DMS 273 treated with DMSO at 0.1 percent for 48 hours (cell line): ENCODE data around the gene PLEKHM3.
"Not testable (repeated sequence)": the region's sequence is repeated elsewhere in the genome, so short reads cannot be mapped to it uniquely, and the experiment has no call there.

Experiments
- DNase-seq: peaks from one replicate; lab custom pipeline; 2025; lab: John Stamatoyannopoulos, UW

PLEKHM3 gene

DNA sequence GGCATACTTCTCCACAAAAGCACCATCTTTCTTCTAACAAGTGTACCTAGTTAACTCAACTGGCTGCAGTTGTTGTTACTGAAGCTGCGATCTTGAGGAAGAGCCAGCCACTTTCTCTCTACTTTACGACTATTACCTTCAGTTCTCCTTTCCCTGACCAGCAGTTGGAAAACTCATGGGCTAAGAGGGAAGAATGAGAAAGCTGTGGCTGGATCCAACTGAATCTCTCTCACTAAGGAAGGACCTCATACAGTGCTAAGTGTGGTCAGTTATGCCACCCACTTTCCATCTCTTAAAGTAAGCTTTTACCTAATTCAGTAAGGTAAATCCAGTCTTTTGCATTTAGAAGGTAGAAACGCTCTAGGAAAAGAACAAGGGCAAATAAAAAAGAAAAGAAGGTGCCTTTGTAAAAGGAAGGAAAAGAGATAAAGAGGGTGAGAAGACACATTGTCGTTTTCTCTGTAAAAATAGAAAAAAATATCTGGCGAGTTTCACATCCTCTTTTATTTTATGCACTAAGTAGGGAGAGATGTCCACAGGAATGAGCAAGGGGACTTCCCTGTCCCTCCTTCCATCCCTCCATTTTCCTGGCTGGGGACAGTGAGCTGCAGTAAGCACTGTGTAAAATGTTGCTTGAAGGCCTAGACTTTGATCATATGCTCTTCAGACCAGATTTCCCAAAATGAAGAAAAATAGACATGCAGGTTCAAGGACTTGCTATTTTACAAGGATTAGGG, 73.4 kb downstream of the PLEKHM3 start:
- DNase-seq, result no peak

DNA sequence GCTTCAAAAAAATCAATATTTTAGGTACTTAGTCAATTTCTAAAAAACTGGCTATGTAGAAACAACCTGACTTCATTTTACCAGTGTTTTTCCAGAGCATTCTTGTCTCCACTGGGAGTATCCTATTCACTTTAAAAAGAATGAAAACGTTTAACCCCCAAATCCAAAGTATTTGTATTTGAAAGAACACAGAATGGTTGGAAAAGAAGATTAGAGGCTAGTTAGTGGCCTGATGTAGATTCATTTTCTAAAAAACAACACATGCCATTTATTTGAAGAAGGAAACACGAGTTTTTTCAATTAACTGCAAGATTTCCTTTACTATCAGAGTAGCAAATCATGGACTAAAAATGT, 74.6 kb downstream of the PLEKHM3 start:
- no peak for DNase-seq

DNA sequence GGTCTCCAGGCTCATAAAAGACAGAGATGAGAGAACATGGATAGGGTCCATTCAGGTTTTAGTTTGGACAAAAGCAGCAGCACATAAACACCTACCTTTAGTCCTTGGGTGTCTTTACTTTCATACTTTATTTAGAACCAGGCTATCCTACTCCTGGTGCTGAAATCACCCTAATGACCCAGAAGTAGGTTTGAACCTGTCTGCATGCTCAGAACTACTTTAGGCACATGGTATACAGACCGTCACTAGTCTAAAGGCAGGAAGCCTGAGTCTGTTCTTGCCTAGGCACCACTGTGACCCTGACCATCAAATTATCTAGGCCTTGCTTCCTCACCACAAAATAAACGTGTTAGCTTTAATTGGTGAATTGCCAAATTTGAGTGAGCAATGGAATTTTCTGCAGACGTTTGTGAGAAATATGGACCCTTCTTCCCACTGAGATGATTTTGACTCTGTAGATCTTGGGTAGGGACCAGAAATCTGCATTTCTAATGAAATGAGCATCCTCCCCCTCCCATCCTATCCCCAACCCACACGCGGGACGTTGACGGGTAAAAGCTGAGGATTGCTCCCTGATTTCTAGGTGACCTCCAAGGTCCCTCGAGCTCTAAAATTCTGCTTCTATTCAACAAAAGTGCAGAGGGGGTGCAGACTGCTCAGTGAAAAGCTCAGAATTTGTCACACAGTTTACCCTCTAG, 75.1 kb downstream of the PLEKHM3 start:
- DNase-seq, result no peak

DNA sequence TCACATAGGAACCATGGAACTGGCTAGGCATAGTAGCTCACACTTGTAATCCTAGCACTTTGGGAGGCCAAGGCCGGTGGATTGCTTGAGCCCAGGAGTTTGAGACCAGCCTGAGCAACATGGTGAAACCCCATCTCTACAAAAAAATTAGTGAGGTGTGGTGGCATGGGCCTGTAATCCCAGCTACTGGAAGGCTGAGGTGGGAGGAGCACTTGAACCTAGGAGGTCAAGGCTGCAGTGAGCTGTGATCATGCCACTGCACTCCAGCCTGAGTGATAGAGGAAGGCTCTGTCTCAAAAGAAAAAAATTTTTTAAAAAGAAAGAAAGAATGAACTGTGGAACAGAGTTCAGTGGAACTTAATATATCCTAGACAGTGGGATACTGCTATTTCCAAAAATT, 76.1 kb downstream of the PLEKHM3 start:
- DNase-seq, result not testable (repeated sequence)

DNA sequence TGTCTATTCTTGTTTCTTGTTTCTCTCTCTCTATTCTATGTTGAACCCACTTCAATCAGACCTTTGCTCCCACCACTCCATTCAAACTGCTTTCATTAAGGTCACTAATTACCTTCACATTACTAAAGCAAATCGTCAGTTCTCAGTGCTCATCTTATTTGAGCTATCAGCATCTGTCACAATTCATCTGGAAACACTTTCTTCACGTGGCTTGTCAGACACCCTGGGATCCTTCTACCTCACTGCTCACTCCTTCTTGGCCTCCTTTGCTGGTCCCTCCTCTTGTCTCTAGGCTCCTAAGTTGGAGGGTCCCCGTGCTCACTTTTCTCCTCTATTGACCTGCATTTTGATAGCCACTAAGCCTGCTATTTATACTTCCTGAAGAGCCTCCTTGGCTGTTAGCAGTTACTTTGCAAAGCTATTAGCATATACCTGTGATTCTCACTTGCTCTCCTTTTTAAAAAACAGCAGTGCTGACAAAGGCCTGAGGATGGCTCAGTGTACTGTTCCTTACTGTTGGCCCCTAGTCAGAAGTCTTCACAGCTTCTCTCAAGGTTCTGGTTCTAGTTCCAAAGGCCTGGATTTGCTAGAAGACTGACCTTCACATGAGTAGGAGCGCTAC, 80.2 kb downstream of the PLEKHM3 start:
- no peak for DNase-seq

DNA sequence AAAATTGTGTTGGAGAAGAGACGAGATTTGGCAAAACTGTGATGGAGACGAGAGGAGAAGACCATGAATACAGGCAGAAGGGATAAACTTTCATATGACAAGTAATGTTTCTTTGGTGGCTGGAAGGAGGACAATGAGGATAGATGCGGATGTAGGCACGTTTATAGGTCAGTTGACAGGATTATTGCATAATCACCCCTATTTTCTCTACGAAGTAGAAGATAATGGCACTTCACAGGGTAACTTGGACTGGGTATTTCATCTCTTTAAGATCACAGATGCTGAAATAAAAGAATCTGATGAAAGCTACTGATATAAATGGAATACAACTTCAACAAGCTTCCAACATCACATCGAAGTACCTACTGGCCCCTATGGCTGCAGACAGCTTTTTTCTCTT, 81.0 kb downstream of the PLEKHM3 start:
- DNase-seq, result no peak

DNA sequence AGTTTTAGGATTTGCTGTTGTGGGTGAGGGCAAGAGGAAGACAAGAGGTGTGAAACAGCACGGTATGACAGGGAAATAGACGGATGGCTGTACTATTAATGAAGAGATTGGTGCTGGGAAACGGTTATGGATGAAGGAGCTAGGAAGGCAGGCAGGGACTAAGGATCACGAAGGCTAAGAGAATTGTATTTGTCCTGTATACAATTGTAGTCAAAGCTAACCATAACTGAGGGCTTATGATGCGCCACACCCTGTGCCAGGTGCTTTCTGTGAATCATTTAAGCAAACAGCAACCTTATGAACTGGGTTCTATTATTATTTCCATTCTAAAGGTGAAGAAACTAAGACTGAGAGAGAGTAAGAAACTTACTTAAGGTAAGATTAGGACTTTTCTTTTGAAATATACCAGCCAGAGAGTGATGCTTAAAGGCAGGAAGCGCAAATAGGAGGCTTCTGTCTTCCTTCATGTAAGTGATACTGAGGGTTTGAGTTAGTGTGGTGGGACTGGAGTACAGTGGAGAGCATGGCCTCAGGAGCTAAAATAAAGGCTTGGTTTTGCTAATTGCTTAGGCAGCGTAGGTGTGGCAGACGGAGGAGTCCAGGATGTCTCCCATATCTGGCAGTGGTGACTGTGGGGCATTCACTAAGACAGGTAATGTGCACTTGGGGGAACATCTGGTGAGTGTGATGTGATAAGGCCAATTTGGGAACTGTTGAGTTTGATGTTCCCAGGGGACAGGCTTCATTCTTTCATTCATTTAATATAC, 85.8 kb downstream of the PLEKHM3 start:
- no peak for DNase-seq

DNA sequence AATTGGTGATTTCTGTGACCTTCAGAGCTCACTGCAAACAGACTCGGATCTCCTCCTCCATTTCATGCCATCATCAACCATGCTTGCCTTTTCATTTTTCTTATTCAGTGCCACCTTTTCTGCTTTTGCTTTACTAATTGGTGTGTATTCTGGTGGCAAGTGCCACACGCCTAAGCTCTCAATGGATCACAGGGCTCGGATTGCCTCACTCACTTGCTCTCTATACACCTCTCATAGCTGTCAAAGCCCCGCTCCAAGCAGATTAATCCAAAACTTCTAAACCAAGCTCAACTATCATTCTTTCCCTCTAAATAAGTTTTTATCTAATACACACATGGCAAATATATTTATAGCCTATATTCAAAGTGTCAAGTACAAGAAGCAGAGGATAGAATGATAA, 86.4 kb downstream of the PLEKHM3 start:
- no peak for DNase-seq

DNA sequence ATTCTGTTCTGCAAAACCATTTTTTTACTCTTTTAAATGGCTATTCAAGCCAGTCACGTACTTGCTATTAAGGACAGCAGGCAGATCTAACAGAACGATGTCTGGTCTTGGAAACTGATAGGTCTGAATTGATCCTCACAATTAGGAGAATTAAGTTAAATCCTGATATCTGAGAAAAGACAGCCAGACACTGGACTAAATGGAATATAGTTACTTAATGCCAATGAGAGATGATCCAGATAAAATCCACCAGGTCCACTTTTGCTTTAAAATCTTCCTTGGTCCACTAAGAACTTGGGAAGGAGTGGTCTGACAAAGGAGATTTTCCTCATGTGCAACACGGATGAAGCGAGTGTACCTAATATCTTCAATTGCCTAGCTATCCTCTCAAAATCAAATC, 86.9 kb downstream of the PLEKHM3 start:
- DNase-seq, result no peak

DNA sequence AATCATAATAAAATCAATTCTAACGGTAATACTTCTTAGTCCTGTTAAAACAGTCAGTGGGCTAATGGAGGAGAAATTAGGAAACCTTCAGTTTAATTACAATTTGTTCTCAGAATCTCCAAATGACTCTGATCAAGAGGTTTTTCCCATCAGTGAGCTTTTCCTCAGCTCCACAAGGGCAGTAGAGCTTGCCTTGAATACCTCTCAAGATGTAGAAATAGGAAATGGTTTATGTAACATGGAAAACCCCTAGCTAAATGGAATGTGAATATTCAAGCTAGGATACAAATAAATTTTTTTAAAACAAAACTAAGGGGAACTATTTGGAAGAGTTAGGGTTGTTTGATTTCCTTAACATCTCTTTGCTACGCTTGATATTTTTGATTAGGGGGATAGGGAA, 87.5 kb downstream of the PLEKHM3 start:
- no peak for DNase-seq

DNA sequence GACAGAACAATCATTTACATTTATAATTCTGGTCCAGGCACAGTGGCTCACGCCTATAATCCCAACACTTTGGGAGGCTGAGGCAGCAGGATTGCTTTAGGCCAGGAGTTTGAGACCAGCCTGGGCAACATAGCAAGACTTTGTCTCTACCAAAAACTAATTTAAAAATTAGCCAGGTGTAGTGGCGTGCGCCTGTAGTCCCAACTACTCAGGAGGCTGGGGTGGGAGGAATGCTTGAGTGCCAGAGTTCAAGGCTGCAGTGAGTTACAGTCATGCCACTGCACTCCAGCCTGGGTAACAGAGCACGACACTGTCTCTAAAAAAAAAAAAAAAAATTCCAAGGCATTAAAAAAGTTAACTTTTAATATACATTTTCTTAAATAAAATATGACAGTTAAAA, 88.1 kb downstream of the PLEKHM3 start:
- no peak for DNase-seq

DNA sequence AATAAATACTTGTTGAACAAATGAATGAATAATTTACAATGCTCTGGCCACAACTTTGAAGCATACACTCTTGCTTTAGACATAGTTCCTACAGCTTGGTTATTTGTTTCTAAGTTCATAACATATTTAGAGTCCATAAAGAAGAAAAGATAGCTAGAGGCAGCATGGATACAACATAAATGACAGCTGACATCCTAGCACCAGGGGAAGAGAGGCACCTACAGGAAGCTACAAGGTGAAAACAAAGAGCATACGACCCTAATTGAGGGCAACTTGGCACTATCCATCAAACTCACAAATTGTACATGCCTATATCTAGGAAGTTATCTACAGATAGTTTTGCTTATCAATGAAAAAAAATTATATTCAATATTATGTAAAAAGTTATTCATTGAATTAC, 88.9 kb downstream of the PLEKHM3 start:
- no peak for DNase-seq

DNA sequence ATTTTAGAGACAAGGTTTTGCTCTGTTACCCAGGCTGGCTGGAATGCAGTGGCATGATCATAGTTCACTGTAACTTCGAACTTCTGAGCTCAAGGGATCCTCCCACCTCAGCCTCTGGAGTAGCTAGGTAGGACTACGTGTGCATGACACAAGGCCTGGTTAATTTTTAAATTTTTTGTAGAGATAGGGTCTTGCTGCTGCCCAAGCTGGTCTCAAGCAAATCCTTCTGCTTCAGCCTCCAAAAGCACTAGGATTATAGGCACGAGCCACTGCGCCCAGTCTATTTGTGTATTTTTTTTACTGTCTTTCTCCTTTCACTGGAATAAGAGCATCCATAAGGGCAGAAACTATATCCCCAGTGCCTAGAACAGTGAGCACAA, 89.3 kb downstream of the PLEKHM3 start:
- no peak for DNase-seq

DNA sequence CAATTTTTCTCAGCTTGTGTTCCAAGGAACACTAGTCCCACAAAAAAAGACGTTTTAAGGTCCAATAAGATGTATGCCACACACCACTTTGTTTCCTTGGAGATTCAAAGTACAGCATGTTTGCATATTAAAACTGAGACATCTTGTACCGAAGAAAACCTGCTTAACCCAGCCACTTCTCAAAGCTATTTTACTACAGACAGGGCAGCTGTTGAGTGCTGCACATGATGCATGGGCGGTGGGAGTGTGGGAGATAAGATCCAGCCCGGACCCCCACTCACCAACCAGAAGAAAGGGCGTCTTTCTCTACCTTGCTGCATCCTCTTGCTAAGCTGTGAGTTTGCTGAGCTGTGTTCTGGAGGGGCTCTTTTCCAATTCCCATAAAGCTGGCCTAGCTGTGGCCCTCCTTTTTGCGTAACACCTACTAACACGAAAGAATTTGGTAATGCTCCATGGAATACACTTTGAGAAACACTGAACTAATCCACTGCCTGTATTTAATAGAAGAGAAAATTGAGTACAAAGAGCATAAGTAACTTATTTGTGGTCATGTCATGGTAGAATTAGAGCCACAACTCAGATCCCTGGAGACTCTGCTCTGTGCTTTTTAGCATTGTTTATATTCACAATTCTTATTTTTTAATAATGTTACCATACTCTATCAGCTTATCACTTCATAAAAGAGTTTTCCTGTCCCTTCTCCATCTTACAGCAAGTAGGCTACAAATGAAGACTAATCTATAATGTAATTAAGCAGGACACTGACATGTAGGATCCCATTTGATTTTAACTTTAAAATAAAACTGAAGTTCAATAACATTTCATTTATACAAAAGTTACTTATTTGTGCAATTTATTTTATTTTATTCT, 90.0 kb downstream of the PLEKHM3 start:
- no peak for DNase-seq

DNA sequence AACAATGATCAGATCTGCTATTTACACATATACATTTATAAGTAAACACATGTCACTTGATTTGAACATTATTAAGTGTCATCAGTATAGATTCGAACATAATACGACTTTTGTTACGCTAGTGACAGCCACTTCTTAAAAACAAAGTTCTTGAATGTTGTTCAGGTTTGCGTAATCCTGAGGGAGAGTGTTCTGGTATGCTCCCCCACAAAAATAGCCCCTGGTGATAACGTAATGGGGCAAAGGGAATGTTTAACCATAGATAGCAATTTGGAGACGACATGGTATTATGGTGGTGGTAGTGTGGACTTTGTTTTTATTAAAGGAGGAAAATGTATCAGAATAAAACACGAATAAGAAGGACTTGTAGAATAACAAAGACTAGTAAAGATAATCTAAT, 90.6 kb downstream of the PLEKHM3 start:
- DNase-seq, result no peak

DNA sequence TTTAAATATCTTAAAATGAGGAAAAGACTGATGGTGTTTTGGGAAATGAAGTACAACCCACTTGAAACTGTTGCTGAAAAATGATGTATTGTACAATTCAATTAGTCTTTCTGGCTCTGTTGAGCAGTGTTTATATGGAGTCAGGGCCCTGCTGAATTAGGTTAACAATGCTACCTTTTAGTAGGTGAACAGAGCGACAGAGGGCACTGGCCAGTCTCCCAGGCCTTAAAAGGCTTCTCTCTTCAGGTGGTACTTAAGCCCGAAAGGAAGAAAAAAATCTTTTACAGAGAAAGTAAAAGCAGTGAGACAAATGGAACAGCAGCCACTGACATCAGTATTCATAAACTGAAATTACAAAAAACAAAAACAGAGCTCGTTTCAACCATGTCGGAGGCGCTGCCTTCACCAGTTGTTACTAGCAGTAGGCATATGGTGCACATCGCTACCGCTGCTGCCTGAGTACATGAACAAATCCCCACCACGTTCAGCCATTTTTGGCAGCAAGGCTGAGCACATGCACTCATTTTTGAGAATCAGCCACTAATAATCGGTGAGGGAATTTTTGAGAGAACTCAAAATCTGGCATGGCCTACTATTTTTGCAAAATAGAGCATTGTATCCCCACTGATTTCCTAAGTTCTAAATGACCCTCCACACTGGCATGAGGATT, 91.8 kb downstream of the PLEKHM3 start:
- DNase-seq, result no peak

DNA sequence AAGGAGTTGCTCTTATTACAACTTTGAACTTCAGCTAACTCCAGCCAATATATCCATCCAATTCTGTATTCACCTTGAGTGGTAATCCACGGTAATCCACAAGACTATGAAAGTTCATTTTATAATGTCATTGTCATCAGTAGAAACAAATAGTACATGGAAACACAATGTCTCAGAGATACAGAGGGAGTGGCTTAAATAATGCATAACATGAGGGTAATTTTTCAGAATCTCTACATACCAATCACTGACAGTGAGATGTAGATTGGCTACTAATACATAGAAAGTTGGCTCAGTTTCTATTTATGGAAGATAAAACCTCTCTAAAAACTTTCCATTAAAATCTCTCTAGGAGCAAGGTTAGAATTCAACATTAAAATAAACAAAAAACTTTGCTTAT, 93.2 kb downstream of the PLEKHM3 start:
- no peak for DNase-seq

DNA sequence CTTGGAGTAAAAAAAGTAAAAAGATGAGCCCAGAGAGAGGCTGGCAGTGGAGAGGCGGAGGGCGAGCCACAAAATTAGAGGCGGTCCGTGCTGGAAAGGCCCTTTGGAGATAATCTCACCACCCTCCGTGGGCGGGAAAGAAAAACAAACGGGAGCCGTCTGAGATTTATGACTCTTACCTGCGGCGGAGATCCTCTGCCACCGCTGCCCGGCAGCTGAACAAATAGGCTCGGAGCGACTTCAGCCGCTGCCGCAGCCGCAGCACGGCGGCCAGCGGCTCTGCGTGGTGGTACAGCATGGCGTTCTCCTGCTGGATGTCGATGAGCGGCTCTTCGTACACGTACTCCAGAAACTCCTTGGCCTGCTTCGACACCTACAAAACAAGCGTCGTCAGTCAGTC, 94.6 kb downstream of the PLEKHM3 start:
- DNase-seq, result no peak

DNA sequence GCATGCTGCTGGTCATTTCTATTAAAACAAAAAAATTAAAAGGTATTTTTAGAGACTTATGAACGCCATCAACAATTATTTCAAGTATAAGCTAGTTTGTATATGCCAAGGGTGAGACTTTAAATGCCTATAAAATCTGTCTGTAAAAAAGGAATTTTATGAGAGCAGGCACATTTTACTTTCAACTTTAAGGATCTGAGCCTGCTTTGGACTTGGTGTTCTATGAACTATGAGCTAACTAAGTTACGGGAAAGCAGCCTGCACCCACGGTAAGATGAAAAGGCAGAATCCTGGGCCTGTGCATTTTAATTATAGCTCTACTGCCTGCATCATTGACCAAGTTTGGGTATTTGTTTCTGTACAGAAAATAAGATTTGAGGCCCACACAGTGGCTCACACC, 95.4 kb downstream of the PLEKHM3 start:
- no peak for DNase-seq

DNA sequence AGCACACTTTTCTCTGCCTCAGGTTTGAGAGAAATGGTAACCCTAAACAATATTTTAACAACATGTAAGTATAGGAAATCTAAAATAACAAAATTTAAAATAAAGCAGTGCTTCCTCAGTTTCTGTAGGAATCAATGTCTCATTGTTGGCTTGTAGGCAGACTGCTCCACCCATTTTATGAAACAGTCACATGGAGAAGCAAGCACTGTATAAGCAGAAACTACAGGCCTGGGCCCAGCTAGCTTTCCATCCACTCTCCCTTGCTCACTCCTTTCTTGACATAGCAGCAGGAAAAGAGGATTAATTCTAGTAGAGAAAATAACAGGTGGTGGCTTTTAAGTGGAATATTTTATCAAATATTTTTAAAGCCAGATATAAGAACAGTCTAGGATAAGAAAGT, 97.2 kb downstream of the PLEKHM3 start:
- no peak for DNase-seq

DNA sequence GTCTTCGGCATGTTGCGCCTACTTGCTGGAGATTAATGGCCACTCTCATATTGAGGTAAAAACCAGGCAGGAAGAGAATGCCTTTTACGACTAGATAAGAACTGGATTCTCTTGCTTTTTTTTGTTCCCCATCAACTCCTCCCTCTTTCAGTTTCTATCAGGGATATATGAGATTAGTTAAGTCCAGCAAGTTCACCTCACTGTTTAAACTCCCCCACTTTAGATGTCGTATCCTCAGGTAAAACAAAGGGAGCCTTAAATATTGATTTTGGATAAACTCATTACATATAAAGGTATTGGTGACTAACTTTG, 98.4 kb downstream of the PLEKHM3 start:
- DNase-seq, result no peak
